ENCODE results near the gene TP53TG5.

DNA sequence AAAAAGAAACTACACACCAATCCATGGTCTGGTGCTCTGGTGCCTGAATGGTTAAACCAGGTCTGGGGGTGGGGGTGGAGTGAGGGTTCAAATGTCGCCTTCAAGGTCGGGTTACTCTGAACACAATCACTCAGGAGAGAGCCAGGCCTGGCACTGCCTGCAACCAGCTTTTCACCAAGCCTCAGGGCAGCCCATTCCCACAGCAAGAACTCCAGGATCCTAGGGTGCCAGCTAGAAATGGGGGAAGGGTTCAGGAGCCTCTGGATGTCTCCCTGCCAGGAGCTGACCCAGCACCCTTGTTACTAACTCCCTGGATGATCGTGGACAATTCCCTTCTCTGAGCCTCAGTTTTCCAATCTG is 36.6 kb downstream of the TP53TG5 start:
- TF ChIP-seq, protein P1, sequence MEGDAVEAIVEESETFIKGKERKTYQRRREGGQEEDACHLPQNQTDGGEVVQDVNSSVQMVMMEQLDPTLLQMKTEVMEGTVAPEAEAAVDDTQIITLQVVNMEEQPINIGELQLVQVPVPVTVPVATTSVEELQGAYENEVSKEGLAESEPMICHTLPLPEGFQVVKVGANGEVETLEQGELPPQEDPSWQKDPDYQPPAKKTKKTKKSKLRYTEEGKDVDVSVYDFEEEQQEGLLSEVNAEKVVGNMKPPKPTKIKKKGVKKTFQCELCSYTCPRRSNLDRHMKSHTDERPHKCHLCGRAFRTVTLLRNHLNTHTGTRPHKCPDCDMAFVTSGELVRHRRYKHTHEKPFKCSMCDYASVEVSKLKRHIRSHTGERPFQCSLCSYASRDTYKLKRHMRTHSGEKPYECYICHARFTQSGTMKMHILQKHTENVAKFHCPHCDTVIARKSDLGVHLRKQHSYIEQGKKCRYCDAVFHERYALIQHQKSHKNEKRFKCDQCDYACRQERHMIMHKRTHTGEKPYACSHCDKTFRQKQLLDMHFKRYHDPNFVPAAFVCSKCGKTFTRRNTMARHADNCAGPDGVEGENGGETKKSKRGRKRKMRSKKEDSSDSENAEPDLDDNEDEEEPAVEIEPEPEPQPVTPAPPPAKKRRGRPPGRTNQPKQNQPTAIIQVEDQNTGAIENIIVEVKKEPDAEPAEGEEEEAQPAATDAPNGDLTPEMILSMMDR (IDR thresholded peaks at IDR 0.05), result no peak
- TF ChIP-seq POLR2AphosphoS5 (IDR thresholded peaks at IDR 0.05; ENCODE audit: low read depth, low read length), result no peak

Data from Panc1 (cell line).